K562 (cell line): ENCODE results near the gene ZSCAN25. TPM values are rescaled to one million over a fixed set of nuclear protein-coding genes. Genes with fewer than 3 reads are reported as not detected.

Experiments
- ATAC-seq: fragments of 200-7000 bp; cut with Tn5 transposase; 3 replicates; pipeline ENCODE4 v1.9.1; 2020; ENCODE audit warnings: moderate library complexity
- BruUV-seq: library from RNA; stranded (reverse); fragments of 400-500 nt; replicated peaks from 2 replicates; lab custom pipeline; 2021; lab: Mats Ljungman, UMichigan
- CTCF ChIA-PET: fragments of 300-600 bp; formaldehyde crosslinking; extraction: SDS; loops from one replicate; lab custom pipeline; 2021; ENCODE audit warnings: low intra/inter-chr PET ratio; lab: Yijun Ruan, JAX
- POLR2A ChIA-PET: fragments of 300-600, 350-650 bp; sonication (Branson Sonifier 250); formaldehyde crosslinking; extraction: SDS; loops from one replicate; lab custom pipeline; 2021; ENCODE audit warnings: antibody characterized with exemption, inconsistent platforms; lab: Yijun Ruan, JAX
- DNase-seq, 4 experiments: peaks; one replicate each; pipeline versions ENCODE4 v3.0.0 to v3.0.0-alpha.2; 2011 to 2018; ENCODE audit warnings: low spot score in 3 of 4, mixed read lengths in 3 of 4; ENCODE audit errors: extremely low read depth in 1 of 4
- FAIRE-seq: peaks from 2 replicates; lab custom pipeline; 2011; peaks lifted over from hg19 to GRCh38; lab: Jason Lieb, UNC
- H2AFZ ChIP-seq: 2 replicates; pipeline ENCODE4 v1.6.0; 2011; ENCODE audit warnings: low read depth, low read length, control low read depth, inconsistent platforms
- H3K27ac ChIP-seq: fragments of 200-600 bp; 3 replicates; pipeline ENCODE4 v1.8.0; 2011; ENCODE audit warnings: low read depth, mild to moderate bottlenecking, control low read depth, inconsistent platforms, low read length, moderate library complexity, mixed read lengths; ENCODE audit errors: extremely low read depth
- H3K27me3 ChIP-seq, 2 experiments: fragments of 300-600 bp in 1 of 2; 2 replicates in 1 of 2; 3 replicates in 1 of 2; pipeline versions ENCODE4 v1.6.0 to v1.8.0; 2011; ENCODE audit warnings: inconsistent platforms in 2 of 2, low read length in 2 of 2, mild to moderate bottlenecking in 1 of 2, mixed read lengths in 1 of 2, moderate library complexity in 1 of 2; ENCODE audit not compliant: control insufficient read depth in 2 of 2, insufficient read depth in 2 of 2
- H3K36me3 ChIP-seq: fragments of 300-600 bp; 3 replicates; pipeline ENCODE4 v1.8.0; 2011; ENCODE audit warnings: mild to moderate bottlenecking, low read length, inconsistent platforms; ENCODE audit not compliant: control insufficient read depth, insufficient read depth
- H3K4me1 ChIP-seq, 2 experiments: fragments of 200-600 bp in 1 of 2; replicated peaks in 1 of 2; 2 replicates in 1 of 2; 3 replicates in 1 of 2; pipeline versions ENCODE4 v1.5.1 to v1.8.0; 2011; ENCODE audit warnings: inconsistent platforms in 2 of 2, low read length in 2 of 2, mild to moderate bottlenecking in 1 of 2, mixed read lengths in 1 of 2, moderate library complexity in 1 of 2; ENCODE audit not compliant: control insufficient read depth in 2 of 2, insufficient read depth in 2 of 2
- H3K4me2 ChIP-seq: 2 replicates; pipeline ENCODE4 v1.6.1; 2011; ENCODE audit warnings: low read length, control low read depth, inconsistent platforms, mixed read lengths; ENCODE audit not compliant: insufficient read depth
- H3K4me3 ChIP-seq: fragments of 200-600 bp; sonication (generic), shearing (Covaris generic); 2 replicates; pipeline ENCODE4 v1.5.1; 2016; ENCODE audit warnings: control low read depth, inconsistent platforms
- H3K79me2 ChIP-seq: fragments of 200-600 bp; 3 replicates; pipeline ENCODE4 v1.8.0; 2011; ENCODE audit warnings: low read length, inconsistent platforms; ENCODE audit not compliant: control insufficient read depth, insufficient read depth
- H3K9ac ChIP-seq, 2 experiments: 2 replicates each; pipeline versions ENCODE4 v1.6.0 to v1.6.1; 2011; ENCODE audit warnings: low read depth in 2 of 2, low read length in 2 of 2, control low read depth in 1 of 2, inconsistent platforms in 1 of 2, mild to moderate bottlenecking in 1 of 2, mixed read lengths in 1 of 2; ENCODE audit not compliant: insufficient read depth in 1 of 2
- H3K9me1 ChIP-seq: one replicate; pipeline ENCODE4 v1.6.0; 2011; ENCODE audit warnings: inconsistent platforms, mild to moderate bottlenecking, low read length, moderate library complexity; ENCODE audit not compliant: control insufficient read depth, insufficient read depth
- H3K9me3 ChIP-seq: replicated peaks from 2 replicates; pipeline ENCODE4 v1.5.1; 2011; ENCODE audit warnings: low read depth, low read length, inconsistent platforms; ENCODE audit not compliant: control insufficient read depth, insufficient read depth
- H4K20me1 ChIP-seq: replicated peaks from 2 replicates; pipeline ENCODE4 v1.6.1; 2011; ENCODE audit warnings: low read length, inconsistent platforms, mixed read lengths; ENCODE audit not compliant: control insufficient read depth, insufficient read depth
- CTCF ChIP-seq, 3 experiments: IDR thresholded peaks in 2 of 3; conservative IDR thresholded peaks in 1 of 3; 2 replicates each; pipeline ENCODE4 v1.5.1; 2011 to 2012; ENCODE audit warnings: low read length in 3 of 3, mild to moderate bottlenecking in 3 of 3, control low read depth in 2 of 3, improper control_type of control experiment in 1 of 3, inconsistent platforms in 1 of 3, low read depth in 1 of 3, mixed read lengths in 1 of 3, moderate library complexity in 1 of 3; ENCODE audit not compliant: insufficient read depth in 2 of 3
- GABPB1 ChIP-seq: sonication (generic); formaldehyde crosslinking; IDR thresholded peaks from 2 replicates; pipeline ENCODE4 v1.8.0; 2022; ENCODE audit warnings: mild to moderate bottlenecking, missing genetic modification reagents
- NCOA1 ChIP-seq: fragments of 450-650 bp; IDR thresholded peaks from 2 replicates; pipeline ENCODE4 v1.6.1; 2016; ENCODE audit warnings: low read depth
- XRCC5 ChIP-seq: fragments of 200-400 bp; formaldehyde crosslinking; IDR thresholded peaks from 2 replicates; pipeline ENCODE4 v1.6.1; 2017; ENCODE audit warnings: low read depth, mild to moderate bottlenecking, low read length
- WGBS: fragments of 100-300 bp; shearing (Covaris generic); methylation state at CpG from one replicate; pipeline ENCODE4 v1.1.6; 2016; ENCODE audit warnings: low coverage, mixed read lengths; ENCODE audit not compliant: insufficient coverage; ENCODE audit errors: missing lambda C conversion rate; 5-methylcytosine and 5-hydroxymethylcytosine counted together
- in situ Hi-C: fragments of 300-500 bp; cut with MboI; formaldehyde crosslinking; loops from 4 replicates; pipeline ENCODE4 v1.15.0; 2018; ENCODE audit warnings: inconsistent platforms, mixed read lengths
- intact Hi-C: fragments of 100-400 bp; cut with micrococcal nuclease; formaldehyde crosslinking; loops from 2 replicates; pipeline ENCODE4 v1.14.2; 2022
- polyA plus RNA-seq, 8 experiments: library from polyadenylated mRNA; depleted of rRNA in 4 of 8; stranded (reverse) in 5 of 8; unstranded in 3 of 8; fragments of >200 nt; fragmentation: Nextera tagmentation in 2 of 8; fragmentation: Illumina TruSeq in 1 of 8; extraction: Ambion mirVana in 2 of 8; extraction: Trizol in 1 of 8; gene quantifications; 2 replicates each; pipeline versions ENCODE4 v1.2.1 to v1.2.3, GENCODE V29; 2011 to 2014; ENCODE audit warnings: inconsistent platforms in 1 of 8, missing spikeins in 1 of 8
- total RNA-seq, 7 experiments: library from RNA; depleted of rRNA in 6 of 7; stranded (reverse); fragments of >200 nt in 6 of 7; fragmentation: Illumina TruSeq in 2 of 7; extraction: Trizol in 2 of 7; gene quantifications; 2 replicates each; pipeline versions ENCODE4 v1.2.1 to v1.2.3, GENCODE V29; 2011 to 2021; ENCODE audit warnings: low replicate concordance in 1 of 7

Gene ZSCAN25
- total and polyA plus RNA-seq, 9 of the 15 experiments (the other 6 are each of a cell fraction or from before 2014, with no cell fraction given) = 0.94 to 18.4 (median 12.8) TPM

GRCh38 chr7:99601656-99602310, 15.0 kb upstream of the ZSCAN25 start:
- ChIA-PET CTCF (no interaction called here), POLR2A (interaction anchor here (0.5 to 1.5 kb wide), 4 partner anchors 9 to 454 kb away, joined by 3 to 4 read pairs (median 3); no protein-coding TSS in a partner anchor)
- Histone ChIP-seq H3K36me3 (no peaks in the 10 kb centered on the region), H3K27ac (no peak overlapping the region), H3K79me2 (no peaks in the 10 kb centered on the region), H3K4me2 (no peak overlapping the region), H3K9me3 (no peaks in the 10 kb centered on the region), H3K9me1 (no peaks in the 10 kb centered on the region), H4K20me1 (no peaks in the 10 kb centered on the region), H2AFZ (no peak overlapping the region), H3K4me1 (peaks cover 4 to 11% of the 10 kb centered on the region in 2 experiments; a peak in 3 of 5 replicates), H3K4me3 (no peak overlapping the region), H3K9ac (no peak overlapping the region; a peak in 1 of 4 replicates), H3K27me3 (peaks cover 0 to 12% of the 10 kb centered on the region in 2 experiments; a peak in 2 of 5 replicates)
- no peak for FAIRE-seq
- TF ChIP-seq GABPB1 = no peak
- TF ChIP-seq XRCC5 = no peak
- TF ChIP-seq CTCF (IDR thresholded peaks at IDR 0.05 in 2 of 3, conservative IDR thresholded peaks at IDR 0.05 in 1 of 3; ENCODE audit: insufficient read depth in 2 of 3, low read depth in 1 of 3, low read length in 3 of 3) = peak in 1 of 3 experiments; percentile 44; a peak in 3 of 6 replicates
- no peak for TF ChIP-seq NCOA1
- WGBS = 15% methylated on average over 7 of the region's 7 CpGs
- ATAC-seq = no peak
- in situ Hi-C loops = no loop called here
- no peak for DNase-seq
- BruUV-seq = no TSS peak
- intact Hi-C loops = no loop called here
